GM18519 (cell line): Measurements from ENCODE around the gene SLC25A13.
A peak's percentile ranks its signal among the peaks of the same experiment; 100 is the strongest.
"Not testable (repeated sequence)": the region's sequence is repeated elsewhere in the genome, so short reads cannot be mapped to it uniquely, and the experiment has no call there.

Experiments
- ATAC-seq: cut with Tn5 transposase; IDR thresholded peaks from one replicate; pipeline ENCODE4 v1.9.1; 2021; ENCODE audit warnings: mild to moderate bottlenecking, moderate library complexity; ENCODE audit not compliant: unreplicated experiment, low FRiP score

Gene SLC25A13

DNA sequence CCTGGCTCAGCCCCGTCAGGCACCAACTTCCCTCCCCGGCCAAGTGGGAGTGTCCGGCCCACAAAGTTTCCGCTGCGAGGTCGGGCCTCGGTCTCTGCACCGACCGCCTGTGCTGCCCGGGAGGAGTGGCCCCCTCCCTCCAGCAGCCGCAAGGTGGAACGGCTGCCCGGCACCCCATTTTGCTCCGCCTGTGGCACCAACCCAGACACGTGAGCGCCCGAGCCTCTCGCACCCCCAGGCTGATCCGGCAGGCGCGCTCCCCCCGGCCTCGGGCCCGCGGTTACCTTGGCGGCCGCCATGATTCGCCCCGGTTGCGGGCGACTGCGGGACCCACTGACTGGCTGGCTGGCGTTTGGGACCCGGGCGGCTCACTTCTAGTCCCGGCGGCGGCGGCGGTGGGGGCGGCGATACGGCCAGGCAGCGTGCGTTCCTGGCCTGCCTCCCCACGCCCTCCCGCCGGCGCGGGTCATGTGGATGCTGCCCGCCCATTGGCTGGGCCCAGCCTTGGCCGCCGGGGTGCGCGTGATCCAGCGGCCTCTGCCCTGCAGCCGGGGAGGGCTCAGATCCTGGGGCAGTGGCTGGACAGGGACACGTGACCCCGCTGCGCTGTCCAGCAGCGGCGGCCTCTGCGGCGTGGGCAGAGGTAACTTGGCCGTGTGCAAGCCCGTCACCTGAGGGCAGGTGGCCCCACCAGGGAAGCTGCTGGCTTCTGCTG lies at the start of gene SLC25A13:
TSS of gene SLC25A13 (minus strand) at position 441 of the 715 bp plus-strand sequence. CDS start at position 299, 142 bp downstream.
- peak; percentile 62 for ATAC-seq

DNA sequence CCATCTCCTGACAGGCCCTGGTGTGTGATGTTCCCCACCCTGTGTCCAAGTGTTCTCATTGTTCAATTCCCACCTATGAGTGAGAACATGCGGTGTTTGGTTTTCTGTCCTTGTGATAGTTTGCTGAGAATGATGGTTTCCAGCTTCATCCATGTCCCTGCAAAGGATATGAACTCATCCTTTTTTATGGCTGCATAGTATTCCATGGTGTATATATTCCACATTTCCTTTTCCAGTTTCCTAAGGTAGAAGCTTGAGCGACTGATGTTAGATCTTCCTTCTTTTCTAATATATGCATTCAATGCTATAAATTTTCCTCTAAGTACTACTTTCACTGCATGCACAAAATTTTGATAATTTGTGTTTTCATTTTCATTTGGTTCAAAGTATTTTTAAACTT lies 44.0 kb upstream of the SLC25A13 start:
- ATAC-seq = not testable (repeated sequence)

GRCh38 chr7:96361116-96361857 lies 39.4 kb upstream of the SLC25A13 start:
- ATAC-seq = no peak

DNA sequence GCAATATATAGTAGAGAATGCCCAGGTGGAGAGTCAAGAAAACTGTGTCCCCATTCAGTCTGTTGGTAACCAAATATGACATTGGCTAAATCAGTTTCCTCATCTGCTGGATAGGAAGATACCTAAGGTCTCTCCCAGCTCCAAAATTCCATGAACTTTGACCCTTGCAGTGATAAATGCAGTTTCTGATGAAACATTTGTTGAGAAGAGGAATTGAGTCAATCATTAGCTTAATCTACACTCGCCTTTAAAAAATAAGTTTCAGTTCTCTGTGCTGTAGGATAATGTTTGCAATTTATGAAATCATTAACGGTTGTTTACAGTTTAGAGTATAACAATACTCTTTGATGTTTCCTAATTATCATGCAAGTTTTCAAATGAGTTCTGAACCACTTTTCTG lies 38.0 kb upstream of the SLC25A13 start:
- ATAC-seq = no peak

GRCh38 chr7:96358236-96358971 lies 36.5 kb upstream of the SLC25A13 start:
- ATAC-seq = not testable (repeated sequence)

DNA sequence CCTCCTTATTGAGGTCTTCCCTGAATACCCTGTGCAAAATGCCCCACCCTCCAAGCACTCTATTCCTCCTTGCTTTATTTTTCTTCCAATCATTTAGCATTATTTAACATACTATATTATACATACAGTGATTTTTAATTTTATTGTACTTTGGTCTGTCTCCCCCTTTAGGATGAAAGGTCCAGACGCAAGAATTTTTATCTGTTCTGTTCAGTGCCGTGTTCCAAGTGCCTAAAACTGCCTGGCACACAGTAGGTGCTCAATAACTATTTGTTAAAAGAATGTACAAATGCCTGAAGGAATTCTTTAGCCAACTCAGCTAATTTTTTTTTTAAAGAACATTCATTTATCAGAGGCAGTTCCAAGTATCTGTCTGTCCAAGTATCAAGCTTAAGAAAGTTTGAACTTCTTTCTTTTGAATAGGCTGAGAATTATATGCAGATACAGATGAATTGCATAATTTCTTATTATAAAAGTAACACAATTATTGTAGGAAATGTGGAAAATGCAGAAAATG lies 34.1 kb upstream of the SLC25A13 start:
- ATAC-seq = no peak

GRCh38 chr7:96354881-96355280 lies 33.0 kb upstream of the SLC25A13 start:
- ATAC-seq = no peak

DNA sequence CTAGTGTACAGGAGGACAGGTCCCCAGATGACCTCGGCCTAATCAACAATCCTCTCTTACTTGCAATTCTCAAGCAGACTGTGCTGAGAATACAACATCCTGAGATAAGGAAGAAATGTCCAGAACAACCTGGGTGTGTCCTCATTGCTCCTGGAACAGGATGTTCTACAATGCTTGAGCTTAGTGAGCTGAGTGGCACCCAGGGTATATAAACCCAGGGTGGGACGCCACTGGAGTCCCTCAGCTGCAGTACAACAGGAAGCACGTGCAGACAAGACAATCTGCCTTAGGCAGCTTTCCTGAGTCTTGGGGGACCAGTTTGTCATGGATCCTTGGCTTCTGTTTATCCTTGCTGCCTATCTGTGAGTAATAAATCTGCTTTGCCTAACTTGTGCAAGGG lies 27.7 kb upstream of the SLC25A13 start:
- no peak for ATAC-seq

DNA sequence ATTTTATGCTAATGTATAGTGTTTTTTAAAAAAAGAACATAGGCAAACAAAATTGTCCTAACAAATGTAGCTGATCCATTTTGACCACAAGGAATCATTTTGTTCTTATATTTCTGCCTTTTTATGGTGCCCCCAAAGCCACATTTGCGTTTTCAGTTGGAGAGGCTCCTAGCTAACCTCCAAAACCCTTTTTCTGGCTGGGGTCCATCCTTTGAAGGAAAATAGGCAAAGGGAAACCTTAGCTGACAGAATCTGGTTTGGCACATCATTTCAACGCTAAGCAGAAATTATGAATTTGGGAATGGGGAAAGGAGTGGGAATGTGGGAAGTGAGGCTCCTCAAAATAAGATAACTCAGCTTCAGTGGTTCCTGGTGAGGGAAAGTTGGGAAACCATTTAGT lies 25.6 kb upstream of the SLC25A13 start:
- no peak for ATAC-seq

- ATAC-seq = no peak
These were observed 24.5 kb upstream of the SLC25A13 start for GRCh38 chr7:96346293-96346953.

- ATAC-seq = no peak
These were observed 22.3 kb upstream of the SLC25A13 start for GRCh38 chr7:96344236-96344635.

DNA sequence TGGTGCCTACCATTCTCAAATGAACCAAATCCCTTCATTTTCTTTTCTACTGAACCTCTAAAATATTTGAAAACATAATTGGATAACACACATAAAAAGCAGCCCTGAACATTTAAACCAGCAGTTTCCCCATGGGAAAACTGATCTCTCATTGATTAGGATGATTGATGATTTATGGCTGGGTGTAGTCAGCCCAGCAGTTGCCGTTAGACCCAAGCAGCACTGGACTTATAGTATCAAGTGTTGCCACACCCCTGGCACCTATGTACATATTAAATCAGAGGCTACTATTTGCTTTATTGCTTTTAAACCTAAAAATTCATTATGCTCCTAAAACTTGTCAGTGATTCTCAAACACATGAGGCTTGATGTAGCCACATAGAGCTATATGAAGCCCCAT lies 20.2 kb upstream of the SLC25A13 start:
- ATAC-seq = no peak

GRCh38 chr7:96337519-96337918 lies 15.6 kb upstream of the SLC25A13 start:
- ATAC-seq = no peak

DNA sequence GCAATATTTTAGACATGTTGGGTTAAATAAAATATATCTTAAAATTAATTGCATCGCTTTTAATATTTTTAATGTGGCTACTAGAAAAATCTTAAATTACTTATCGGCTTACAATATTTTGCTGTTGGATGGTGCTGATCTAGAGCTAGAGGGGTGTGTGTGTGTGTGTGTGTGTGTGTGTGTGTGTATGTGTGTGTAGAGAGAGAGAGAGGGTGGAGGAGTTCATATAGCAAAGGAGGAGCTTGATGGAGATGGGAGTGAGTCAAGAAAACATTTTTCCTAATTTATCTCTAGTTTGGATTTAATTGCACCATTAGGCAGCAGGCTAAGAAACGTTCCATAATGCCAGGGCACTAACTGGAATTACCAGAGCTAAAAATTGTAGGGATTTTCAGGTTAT lies 10.4 kb upstream of the SLC25A13 start:
- ATAC-seq = no peak

DNA sequence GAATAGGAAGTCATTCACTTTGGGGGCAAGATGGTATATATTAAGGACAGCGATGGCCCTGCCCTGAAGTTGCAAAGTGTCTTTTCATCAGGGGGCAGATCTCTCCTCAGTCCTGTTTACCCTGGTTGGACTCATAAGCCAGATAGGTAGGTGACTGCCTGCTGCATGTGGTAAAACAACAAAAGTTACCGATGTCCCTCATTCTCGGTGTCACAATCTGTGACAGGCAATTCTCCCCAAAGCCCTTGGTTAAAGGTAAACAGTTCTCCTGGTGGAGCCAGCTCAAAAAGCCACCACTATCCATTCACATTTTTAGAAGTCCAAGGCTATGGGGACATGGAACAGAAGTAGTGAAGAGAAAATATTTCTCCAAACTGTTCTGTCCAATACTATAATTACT lies 9.9 kb upstream of the SLC25A13 start:
- no peak for ATAC-seq

DNA sequence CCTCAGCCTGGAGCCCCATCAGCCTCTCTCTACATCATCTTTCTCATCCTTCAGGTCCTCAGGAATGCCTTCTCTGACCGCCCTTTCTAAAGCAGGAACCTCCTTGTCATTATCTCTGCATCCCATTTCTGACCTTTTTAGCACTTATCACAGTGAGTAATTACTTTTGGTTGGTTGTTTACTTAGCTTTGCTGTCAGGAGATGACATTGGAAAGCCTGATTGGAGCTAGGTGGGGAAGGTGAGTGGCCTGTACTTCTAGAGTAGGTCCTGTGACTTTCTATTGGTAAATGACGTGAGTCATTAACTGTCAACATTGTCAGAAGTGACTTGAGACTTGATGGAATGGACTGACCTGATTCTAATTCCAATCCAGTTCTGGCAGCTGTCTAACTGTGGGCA lies 9.3 kb upstream of the SLC25A13 start:
- no peak for ATAC-seq

- ATAC-seq = no peak
These were observed 8.3 kb upstream of the SLC25A13 start for GRCh38 chr7:96330193-96330592.

DNA sequence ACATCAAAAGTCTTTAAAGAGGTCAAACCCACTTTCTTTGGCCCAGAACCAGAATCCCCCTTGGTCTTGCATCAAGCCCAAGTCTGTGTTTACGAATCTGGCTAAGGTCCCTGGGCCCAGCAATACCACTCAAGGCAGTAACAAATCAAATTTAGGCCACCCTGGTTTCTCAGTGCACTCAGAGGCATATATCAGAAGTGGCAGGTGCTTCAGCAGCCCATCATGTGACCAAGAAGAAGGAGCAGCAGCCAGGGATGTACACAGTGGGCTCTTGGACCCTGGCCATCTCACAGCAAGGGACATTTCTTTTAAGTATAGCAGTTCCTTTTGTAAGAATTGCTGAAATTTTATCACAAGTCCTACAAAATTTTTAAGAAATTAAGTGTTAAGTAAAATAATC lies 7.3 kb upstream of the SLC25A13 start:
- ATAC-seq = no peak

DNA sequence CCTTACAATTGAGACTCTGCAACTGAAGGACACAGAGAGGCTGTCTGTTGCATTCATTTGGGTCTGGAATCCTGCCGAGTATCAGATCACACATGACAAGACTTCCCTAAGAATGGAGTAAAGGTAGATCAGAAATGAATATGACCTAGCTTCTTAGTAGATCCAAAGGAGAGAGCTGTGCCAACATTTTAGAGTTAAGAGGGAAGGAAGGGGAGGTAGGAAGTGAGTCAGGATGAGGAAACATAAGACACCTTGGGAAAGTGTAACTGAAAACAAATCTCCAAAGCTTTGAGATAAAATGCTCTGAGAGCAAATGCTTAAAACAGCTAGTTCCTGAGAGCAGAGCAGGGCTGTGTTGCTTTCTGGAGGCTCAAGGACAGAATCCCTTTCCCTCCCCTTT lies 6.1 kb upstream of the SLC25A13 start:
- ATAC-seq = no peak

GRCh38 chr7:96327429-96327828 lies 5.5 kb upstream of the SLC25A13 start:
- no peak for ATAC-seq

DNA sequence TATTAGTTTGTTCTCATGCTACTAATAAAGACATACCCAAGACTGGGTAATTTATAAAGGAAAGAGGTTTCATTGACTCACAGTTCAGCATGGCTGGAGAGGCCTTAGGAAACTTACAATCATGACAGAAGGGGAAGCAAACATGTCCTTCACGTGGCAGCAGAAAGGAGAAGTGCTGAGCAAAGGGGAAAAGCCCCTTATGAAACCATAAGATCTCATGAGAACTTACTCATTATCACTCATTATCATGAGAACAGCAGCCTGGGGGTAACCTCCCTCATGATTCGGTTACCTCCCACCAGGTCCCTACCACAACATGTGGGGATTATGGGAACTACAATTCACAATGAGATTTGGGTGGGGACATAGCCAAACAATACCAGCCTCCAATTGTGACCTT lies 4.9 kb upstream of the SLC25A13 start:
- peak; percentile 32 for ATAC-seq
